GM19043 (cell line): Measurements from ENCODE around the gene COL27A1.

ENCODE experiments used
- ATAC-seq: cut with Tn5 transposase; IDR thresholded peaks from one replicate; pipeline ENCODE4 v1.9.1; 2021; ENCODE audit warnings: low read depth; ENCODE audit not compliant: unreplicated experiment

The COL27A1 gene

DNA sequence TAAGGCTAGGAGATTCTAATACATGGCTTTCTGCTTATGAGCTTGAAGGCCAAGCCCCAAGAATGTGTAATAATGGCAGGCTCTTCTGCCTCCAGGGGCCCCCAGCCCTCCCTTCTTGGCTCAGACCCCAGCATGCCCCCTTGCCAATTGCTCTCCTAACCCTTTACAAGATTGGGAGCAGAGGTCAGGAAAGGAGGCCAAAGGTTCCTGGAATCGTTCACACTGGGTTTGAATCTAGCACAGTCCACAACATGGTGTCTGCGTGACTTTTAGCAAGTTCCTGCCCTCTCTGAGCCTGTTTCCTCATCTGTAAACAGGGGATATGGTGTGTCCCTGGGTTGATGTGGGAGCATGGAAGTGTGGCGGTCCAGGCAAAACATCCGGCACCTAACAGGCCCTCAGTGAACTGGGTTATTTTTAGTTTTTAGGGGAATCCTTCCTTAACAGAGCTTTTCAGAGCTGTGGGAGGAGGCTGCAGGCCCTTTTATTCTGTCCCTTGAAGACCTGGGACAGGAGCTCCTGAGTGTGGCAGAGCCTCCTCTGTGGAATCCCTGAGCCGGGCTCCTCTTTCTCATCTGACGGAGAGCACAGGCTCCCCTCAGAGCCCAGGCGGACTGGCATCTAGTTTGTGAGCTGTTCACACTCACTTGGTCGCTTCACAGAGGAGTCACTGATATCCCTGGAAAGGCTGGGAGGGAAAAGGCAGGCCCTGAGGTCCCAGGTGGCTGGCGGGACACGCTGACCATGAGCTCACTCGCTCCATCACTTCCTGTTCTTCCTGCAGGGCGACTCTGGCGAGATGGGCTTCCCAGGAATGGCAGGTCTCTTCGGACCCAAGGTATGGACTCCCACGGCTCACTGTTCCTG is 144.2 kb downstream of the COL27A1 start:
- no peak for ATAC-seq

GRCh38 chr9:114300153-114300845 is 145.0 kb downstream of the COL27A1 start:
- ATAC-seq, result no peak

GRCh38 chr9:114300846-114301797 is 145.8 kb downstream of the COL27A1 start:
- no peak for ATAC-seq

DNA sequence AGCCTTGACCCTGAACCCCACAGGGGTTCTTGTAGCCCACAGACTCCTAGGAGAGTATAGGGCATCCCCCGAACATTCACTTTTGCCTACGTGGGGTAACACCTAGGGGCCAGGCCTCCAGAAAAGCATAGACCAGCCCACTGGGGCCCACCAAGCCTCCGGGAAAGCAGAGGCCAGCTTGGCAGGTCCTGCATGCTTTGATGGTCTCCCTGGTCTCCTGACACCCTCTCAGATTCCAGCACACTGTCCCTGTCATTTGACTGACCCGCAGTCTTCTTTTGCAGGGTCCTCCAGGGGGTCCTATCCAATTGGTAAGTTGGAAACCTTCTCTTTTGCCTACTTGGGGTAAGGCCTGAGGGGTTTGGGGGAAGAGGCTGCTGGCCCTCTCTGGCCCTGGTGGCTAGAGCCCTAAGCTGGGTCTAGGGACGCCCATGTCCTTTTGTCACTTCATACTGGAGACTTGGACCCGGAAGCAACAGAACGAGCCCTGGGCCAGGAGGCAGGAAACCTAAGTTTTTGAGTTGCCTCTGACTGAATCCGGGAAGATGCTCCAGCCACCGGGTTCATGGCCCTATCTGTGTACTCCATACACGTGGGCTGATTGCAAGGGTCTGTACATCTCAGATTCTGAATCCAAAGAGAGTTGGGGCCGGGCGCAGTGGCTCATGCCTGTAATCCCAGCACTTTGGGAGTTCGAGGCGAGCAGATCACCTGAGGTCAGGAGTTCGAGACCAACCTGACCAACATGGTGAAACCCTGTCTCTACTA is 146.6 kb downstream of the COL27A1 start:
- no peak for ATAC-seq

GRCh38 chr9:114302727-114303126 is 147.4 kb downstream of the COL27A1 start:
- ATAC-seq, result no peak

GRCh38 chr9:114303571-114303970 is 148.2 kb downstream of the COL27A1 start:
- no peak for ATAC-seq

GRCh38 chr9:114303977-114304376 is 148.6 kb downstream of the COL27A1 start:
- no peak for ATAC-seq

- ATAC-seq, result no peak
These were observed 149.3 kb downstream of the COL27A1 start for GRCh38 chr9:114304416-114305188.

DNA sequence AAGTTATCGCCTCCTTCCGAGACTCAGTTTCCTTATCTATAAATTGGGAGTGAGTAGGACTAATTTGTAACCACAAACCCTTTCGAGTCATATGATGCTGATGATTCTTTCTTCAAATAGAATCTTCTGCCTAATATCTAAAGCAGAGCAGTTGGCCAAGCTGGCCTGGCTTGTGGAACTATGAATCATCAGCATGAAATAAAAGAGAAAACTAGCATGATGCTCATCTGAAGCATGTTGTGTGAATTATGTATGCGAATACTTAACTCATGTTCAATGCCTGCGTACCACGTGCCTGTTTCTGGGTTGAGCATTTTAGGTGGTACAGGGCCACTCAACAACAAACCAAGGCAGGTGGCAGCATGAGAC is 152.5 kb downstream of the COL27A1 start:
- ATAC-seq, result no peak

DNA sequence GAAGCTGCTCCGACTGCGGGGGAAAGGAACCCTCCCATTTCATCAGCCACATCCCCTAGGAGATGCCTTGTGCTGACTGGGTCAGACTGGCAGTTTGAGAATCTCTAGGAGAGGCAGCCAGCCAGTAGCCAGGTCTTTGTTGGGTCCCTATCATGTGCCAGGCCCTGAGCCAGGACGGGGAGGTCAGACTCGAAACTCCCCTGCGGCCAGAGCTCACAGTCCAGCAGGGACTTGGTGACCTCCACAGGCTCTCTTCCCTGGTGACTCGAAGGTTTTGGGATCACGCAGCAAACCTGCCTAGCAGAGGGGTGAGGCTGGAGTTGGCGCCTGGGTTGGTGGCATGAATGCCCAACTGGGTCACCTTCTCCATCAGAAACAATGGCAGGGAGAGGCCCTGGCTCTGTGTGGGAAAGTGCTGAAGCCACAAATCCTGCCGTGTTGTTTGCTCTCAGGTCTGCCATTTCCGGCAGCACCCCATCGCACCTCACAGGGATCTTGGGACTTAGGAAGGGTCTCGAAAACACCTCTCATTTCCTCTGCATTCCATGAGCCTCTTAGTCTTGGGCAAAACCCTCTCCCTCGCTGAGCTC is 153.1 kb downstream of the COL27A1 start:
- no peak for ATAC-seq

DNA sequence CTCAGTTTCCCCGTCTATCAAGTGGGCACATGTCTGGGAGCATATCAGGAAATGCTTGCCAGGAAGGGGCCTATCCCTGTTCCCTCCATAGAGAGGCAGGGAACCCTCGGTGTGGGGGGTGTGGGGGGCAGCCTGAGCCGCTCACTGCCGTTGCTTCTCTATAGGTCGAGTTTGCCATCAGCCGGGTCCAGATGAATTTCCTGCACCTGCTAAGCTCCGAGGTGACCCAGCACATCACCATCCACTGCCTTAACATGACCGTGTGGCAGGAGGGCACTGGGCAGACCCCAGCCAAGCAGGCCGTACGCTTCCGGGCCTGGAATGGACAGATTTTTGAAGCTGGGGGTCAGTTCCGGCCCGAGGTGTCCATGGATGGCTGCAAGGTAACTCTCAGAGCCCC is 153.8 kb downstream of the COL27A1 start:
- no peak for ATAC-seq

- no peak for ATAC-seq
These were observed 155.4 kb downstream of the COL27A1 start for GRCh38 chr9:114310471-114311450.

GRCh38 chr9:114311571-114312512 is 156.5 kb downstream of the COL27A1 start:
- no peak for ATAC-seq

DNA sequence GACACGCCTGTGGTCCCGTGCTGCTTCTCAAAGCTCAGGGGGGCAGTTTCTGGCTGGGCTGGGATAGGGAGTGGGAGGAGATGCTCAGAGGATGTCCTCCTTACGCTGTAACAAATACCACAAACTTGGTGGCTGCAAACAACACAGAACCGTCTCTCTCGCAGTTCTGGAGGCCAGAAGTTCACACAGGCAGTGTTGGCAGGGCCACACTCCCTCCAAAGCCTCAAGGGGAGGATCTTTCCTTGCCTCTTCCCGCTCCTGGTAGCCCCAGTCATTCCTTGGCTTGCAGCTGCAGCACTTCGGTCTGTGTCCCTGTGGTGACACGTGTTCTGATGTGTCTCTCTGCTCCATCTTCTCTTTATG is 157.2 kb downstream of the COL27A1 start:
- no peak for ATAC-seq

- ATAC-seq, result no peak
These were observed 157.8 kb downstream of the COL27A1 start for GRCh38 chr9:114313186-114313585.

DNA sequence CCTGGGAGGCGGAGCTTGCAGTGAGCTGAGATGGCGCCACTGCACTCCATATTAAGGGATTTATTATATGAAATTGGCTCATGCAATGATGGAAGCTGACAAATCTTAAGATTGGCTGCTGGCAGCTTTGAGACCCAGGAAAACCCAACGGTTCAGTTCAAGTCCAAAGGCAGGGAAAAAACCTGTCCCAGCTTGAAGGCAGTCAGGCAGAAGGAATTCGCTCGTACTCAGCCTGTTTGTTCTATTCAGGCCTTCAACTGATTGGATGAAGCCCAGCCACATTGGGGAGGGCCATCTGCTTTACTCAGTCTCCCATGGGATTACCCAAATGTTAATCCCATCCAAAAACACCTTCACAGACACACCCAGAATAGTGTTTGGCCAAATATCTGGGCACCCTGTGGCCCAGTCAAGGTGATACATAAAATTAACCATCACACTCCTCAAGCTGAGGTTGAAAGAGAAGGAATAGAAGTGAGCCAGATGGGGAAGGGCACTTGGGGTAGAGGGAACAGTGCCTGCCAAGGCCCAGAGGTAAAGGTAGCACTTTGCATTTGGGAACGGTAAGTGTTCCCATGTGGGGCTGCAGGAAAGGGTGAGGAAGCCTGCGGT is 159.0 kb downstream of the COL27A1 start:
- no peak for ATAC-seq
